ENCODE measurements around the gene CLEC2D. TPM values are rescaled to one million over a fixed set of nuclear protein-coding genes. Genes with fewer than 3 reads are reported as not detected.
"Not testable (repeated sequence)": the region's sequence is repeated elsewhere in the genome, so short reads cannot be mapped to it uniquely, and the experiment has no call there.

The CLEC2D gene
- total RNA-seq, 3 donors from 2014 or later, result 10.9 to 30.1 (median 23.9) TPM

GRCh38 chr12:9708853-9709252, 39.3 kb downstream of the CLEC2D start:
- Histone ChIP-seq H3K4me1 (no peaks in the 10 kb centered on the region), H3K27me3 (no peaks in the 10 kb centered on the region), H3K36me3 (no peaks in the 10 kb centered on the region), H3K4me3 (no peak overlapping the region), H3K27ac (no peak overlapping the region), H3K9me3 (no peaks in the 10 kb centered on the region)
- intact Hi-C loops (cut with DNase I; ENCODE audit: low total_unique reads), result no loop called here
- no peak for DNase-seq (ENCODE audit: low spot score in 2 of 2)
- no peak for TF ChIP-seq POLR2AphosphoS5 (IDR thresholded peaks at IDR 0.05)

DNA sequence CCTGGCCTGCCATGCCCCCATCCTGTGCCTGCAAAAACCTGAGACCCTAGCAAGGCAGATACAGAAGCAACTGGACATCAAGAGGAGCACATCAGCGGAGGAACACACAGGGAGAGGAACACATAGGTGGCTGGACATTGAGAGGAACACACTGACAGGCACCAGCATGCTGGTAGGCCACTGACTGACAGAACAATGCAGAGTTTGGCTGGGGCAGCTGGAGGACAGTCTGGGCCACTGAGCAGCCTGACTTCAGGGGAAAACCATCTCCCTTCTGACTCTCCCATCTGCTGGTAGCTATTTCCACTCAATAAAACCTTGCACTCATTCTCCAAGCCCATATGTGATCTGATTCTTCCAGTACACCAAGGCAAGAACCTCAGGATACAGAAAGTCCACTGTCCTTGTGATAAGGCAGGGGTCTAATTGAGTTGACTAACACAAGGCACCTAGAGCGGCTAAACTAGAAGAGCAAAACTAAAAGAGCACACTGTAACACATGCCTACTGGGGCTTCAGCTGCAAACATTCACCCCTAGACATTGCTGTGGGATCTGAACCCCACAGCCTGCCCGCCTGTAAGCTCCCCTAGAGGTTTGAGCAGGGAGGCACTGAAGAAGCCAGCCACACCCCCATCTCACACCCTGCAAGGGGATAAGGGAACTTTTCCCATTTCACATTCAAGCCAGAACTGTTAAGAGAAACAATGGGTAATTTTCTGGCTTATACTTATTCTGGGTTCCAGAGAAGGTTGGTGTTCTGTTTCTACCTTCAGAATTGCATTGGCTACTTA, 41.3 kb downstream of the CLEC2D start:
- no peak overlapping the region for H3K27ac ChIP-seq
- no peaks in the 10 kb centered on the region for H3K9me3 ChIP-seq
- no peak overlapping the region for H3K4me3 ChIP-seq
- DNase-seq (ENCODE audit: low spot score in 2 of 2), result no peak
- TF ChIP-seq, protein P1, sequence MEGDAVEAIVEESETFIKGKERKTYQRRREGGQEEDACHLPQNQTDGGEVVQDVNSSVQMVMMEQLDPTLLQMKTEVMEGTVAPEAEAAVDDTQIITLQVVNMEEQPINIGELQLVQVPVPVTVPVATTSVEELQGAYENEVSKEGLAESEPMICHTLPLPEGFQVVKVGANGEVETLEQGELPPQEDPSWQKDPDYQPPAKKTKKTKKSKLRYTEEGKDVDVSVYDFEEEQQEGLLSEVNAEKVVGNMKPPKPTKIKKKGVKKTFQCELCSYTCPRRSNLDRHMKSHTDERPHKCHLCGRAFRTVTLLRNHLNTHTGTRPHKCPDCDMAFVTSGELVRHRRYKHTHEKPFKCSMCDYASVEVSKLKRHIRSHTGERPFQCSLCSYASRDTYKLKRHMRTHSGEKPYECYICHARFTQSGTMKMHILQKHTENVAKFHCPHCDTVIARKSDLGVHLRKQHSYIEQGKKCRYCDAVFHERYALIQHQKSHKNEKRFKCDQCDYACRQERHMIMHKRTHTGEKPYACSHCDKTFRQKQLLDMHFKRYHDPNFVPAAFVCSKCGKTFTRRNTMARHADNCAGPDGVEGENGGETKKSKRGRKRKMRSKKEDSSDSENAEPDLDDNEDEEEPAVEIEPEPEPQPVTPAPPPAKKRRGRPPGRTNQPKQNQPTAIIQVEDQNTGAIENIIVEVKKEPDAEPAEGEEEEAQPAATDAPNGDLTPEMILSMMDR (IDR thresholded peaks at IDR 0.05), result no peak
- TF ChIP-seq POLR2AphosphoS5 (IDR thresholded peaks at IDR 0.05), result no peak
- no peak for TF ChIP-seq POLR2A (IDR thresholded peaks at IDR 0.05)
- no peaks in the 10 kb centered on the region for H3K27me3 ChIP-seq
- H3K36me3 ChIP-seq, result no peaks in the 10 kb centered on the region
- no peaks in the 10 kb centered on the region for H3K4me1 ChIP-seq
- intact Hi-C loops (cut with DNase I; ENCODE audit: low total_unique reads), result loop anchor here (10.0 kb wide), 1 partner anchor 76 kb away; no protein-coding TSS in a partner anchor

DNA sequence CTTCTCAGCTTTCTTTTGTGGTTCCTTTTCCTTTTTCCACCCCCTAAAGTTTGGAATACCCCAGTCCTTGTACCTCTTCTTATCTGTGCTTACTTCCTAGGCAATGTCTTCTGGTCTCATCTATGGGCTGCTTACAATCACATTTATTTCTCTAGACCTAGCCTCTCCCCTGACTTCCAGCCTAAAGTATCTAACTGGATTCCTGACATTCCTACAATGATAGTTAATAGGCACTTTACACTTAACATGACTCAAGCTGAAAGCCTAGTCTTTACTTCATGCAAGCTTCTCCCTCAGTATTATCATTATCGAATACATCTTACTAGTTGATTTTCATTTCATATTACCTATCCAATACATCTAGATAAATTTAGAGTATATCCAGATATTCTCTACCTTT, 42.2 kb downstream of the CLEC2D start:
- no peak for TF ChIP-seq POLR2A (IDR thresholded peaks at IDR 0.05)
- TF ChIP-seq, protein P1 (IDR thresholded peaks at IDR 0.05), result no peak
- TF ChIP-seq POLR2AphosphoS5 (IDR thresholded peaks at IDR 0.05), result no peak
- no peaks in the 10 kb centered on the region for H3K4me1 ChIP-seq
- no peaks in the 10 kb centered on the region for H3K36me3 ChIP-seq
- no peaks in the 10 kb centered on the region for H3K9me3 ChIP-seq
- no peak overlapping the region for H3K4me3 ChIP-seq
- intact Hi-C loops (cut with DNase I; ENCODE audit: low total_unique reads), result loop anchor here (10.0 kb wide), 1 partner anchor 77 kb away; no protein-coding TSS in a partner anchor
- H3K27ac ChIP-seq, result no peak overlapping the region
- DNase-seq (ENCODE audit: low spot score in 2 of 2), result no peak
- H3K27me3 ChIP-seq, result no peaks in the 10 kb centered on the region

GRCh38 chr12:9713032-9713558, 43.6 kb downstream of the CLEC2D start:
- not testable (repeated sequence) for H3K27ac ChIP-seq; H3K9me3 ChIP-seq; DNase-seq (ENCODE audit: low spot score in 2 of 2); H3K4me1 ChIP-seq; H3K36me3 ChIP-seq; H3K27me3 ChIP-seq; H3K4me3 ChIP-seq
- intact Hi-C loops (cut with DNase I; ENCODE audit: low total_unique reads), result loop anchor here (10.0 kb wide), 1 partner anchor 78 kb away; no protein-coding TSS in a partner anchor

GRCh38 chr12:9717070-9717925, 47.8 kb downstream of the CLEC2D start:
- H3K4me1 ChIP-seq, result no peaks in the 10 kb centered on the region
- no peaks in the 10 kb centered on the region for H3K9me3 ChIP-seq
- H3K4me3 ChIP-seq, result no peak overlapping the region
- TF ChIP-seq POLR2A (IDR thresholded peaks at IDR 0.05) (no peak), POLR2AphosphoS5 (IDR thresholded peaks at IDR 0.05) (no peak)
- TF ChIP-seq, protein P1 (IDR thresholded peaks at IDR 0.05), result no peak
- intact Hi-C loops (cut with DNase I; ENCODE audit: low total_unique reads), result loop anchor here (10.0 kb wide), 1 partner anchor 82 kb away; no protein-coding TSS in a partner anchor
- DNase-seq (ENCODE audit: low spot score in 2 of 2), result no peak
- no peaks in the 10 kb centered on the region for H3K36me3 ChIP-seq
- no peaks in the 10 kb centered on the region for H3K27me3 ChIP-seq
- no peak overlapping the region for H3K27ac ChIP-seq

Measured in breast epithelium (tissue), 4 donors.